H9 (cell line): ENCODE data around the gene DLGAP4. TPM values are rescaled to one million over a fixed set of nuclear protein-coding genes. Genes with fewer than 3 reads are reported as not detected.

ENCODE experiments used
- DNase-seq: peaks from one replicate; pipeline ENCODE4 v3.0.0-alpha.2; 2017
- H2AFZ ChIP-seq: one replicate; pipeline ENCODE4 v1.6.1; 2013; ENCODE audit warnings: mild to moderate bottlenecking, low read length, control low read depth, moderate library complexity
- H2AK5ac ChIP-seq: 2 replicates; pipeline ENCODE4 v1.6.1; 2013; ENCODE audit warnings: low read length, control low read depth, mixed read lengths; ENCODE audit not compliant: insufficient read length
- H2BK120ac ChIP-seq: one replicate; pipeline ENCODE4 v1.6.1; 2013; ENCODE audit warnings: low read depth, mild to moderate bottlenecking, low read length, control low read depth, inconsistent platforms; ENCODE audit not compliant: poor library complexity, severe bottlenecking
- H2BK12ac ChIP-seq: 2 replicates; pipeline ENCODE4 v1.6.1; 2013; ENCODE audit warnings: low read length, control low read depth, mixed read lengths, low read depth; ENCODE audit not compliant: insufficient read length
- H2BK15ac ChIP-seq: 2 replicates; pipeline ENCODE4 v1.6.1; 2013; ENCODE audit warnings: low read depth, low read length, control low read depth
- H2BK20ac ChIP-seq: one replicate; pipeline ENCODE4 v1.6.1; 2013; ENCODE audit warnings: low read depth, mild to moderate bottlenecking, low read length, control low read depth, inconsistent platforms; ENCODE audit not compliant: poor library complexity, severe bottlenecking
- H2BK5ac ChIP-seq: 2 replicates; pipeline ENCODE4 v1.6.1; 2013; ENCODE audit warnings: low read length, control low read depth, mixed read lengths; ENCODE audit not compliant: insufficient read length
- H3K14ac ChIP-seq: 2 replicates; pipeline ENCODE4 v1.6.1; 2013; ENCODE audit warnings: low read length, control low read depth; ENCODE audit not compliant: insufficient read depth
- H3K18ac ChIP-seq: 2 replicates; pipeline ENCODE4 v1.6.1; 2013; ENCODE audit warnings: low read depth, mild to moderate bottlenecking, mixed read lengths, low read length, control low read depth; ENCODE audit not compliant: insufficient read length
- H3K23ac ChIP-seq: 2 replicates; pipeline ENCODE4 v1.6.1; 2013; ENCODE audit warnings: low read length, control low read depth, mixed read lengths, low read depth; ENCODE audit not compliant: insufficient read length
- H3K23me2 ChIP-seq: 2 replicates; pipeline ENCODE4 v1.6.1; 2013; ENCODE audit warnings: low read depth, mild to moderate bottlenecking, mixed read lengths, low read length, control low read depth; ENCODE audit not compliant: insufficient read length, poor library complexity, severe bottlenecking
- H3K27ac ChIP-seq: 2 replicates; pipeline ENCODE4 v1.5.1; 2013; ENCODE audit warnings: low read length, control low read depth, mixed read lengths, low read depth; ENCODE audit not compliant: insufficient read length
- H3K27me3 ChIP-seq: 2 replicates; pipeline ENCODE4 v1.6.1; 2013; ENCODE audit warnings: low read length, control low read depth, inconsistent platforms; ENCODE audit not compliant: insufficient read depth
- H3K4ac ChIP-seq: 2 replicates; pipeline ENCODE4 v1.6.1; 2013; ENCODE audit warnings: low read depth, mild to moderate bottlenecking, control low read depth, inconsistent platforms, low read length, moderate library complexity
- H3K4me1 ChIP-seq: 2 replicates; pipeline ENCODE4 v1.6.1; 2013; ENCODE audit warnings: low read length, control low read depth, inconsistent platforms; ENCODE audit not compliant: insufficient read depth
- H3K4me2 ChIP-seq: 2 replicates; pipeline ENCODE4 v1.6.1; 2013; ENCODE audit warnings: low read length, control low read depth, mixed read lengths; ENCODE audit not compliant: insufficient read length, insufficient read depth
- H3K56ac ChIP-seq: 2 replicates; pipeline ENCODE4 v1.6.1; 2013; ENCODE audit warnings: low read depth, mild to moderate bottlenecking, mixed read lengths, low read length, control low read depth; ENCODE audit not compliant: insufficient read length
- H3K79me1 ChIP-seq: 2 replicates; pipeline ENCODE4 v1.6.1; 2013; ENCODE audit warnings: low read depth, mild to moderate bottlenecking, moderate library complexity, low read length, control low read depth, inconsistent platforms; ENCODE audit not compliant: insufficient read depth, poor library complexity, severe bottlenecking
- H3K79me2 ChIP-seq: 2 replicates; pipeline ENCODE4 v1.6.1; 2013; ENCODE audit warnings: low read length, control low read depth, inconsistent platforms; ENCODE audit not compliant: insufficient read depth
- H3K9ac ChIP-seq: 2 replicates; pipeline ENCODE4 v1.6.1; 2013; ENCODE audit warnings: low read length, control low read depth, mixed read lengths; ENCODE audit not compliant: insufficient read length; ENCODE audit errors: extremely low read depth
- H3K9me3 ChIP-seq: one replicate; pipeline ENCODE4 v1.6.1; 2013; ENCODE audit warnings: low read depth, low read length, inconsistent platforms; ENCODE audit not compliant: control insufficient read depth
- H3T11ph ChIP-seq: one replicate; pipeline ENCODE4 v1.6.1; 2013; ENCODE audit warnings: mild to moderate bottlenecking, low read length, control low read depth, inconsistent platforms
- H4K20me1 ChIP-seq: one replicate; pipeline ENCODE4 v1.6.1; 2013; ENCODE audit not compliant: control insufficient read depth, insufficient read length, insufficient read depth
- H4K5ac ChIP-seq: 2 replicates; pipeline ENCODE4 v1.6.1; 2013; ENCODE audit warnings: low read depth, mild to moderate bottlenecking, mixed read lengths, low read length, control low read depth; ENCODE audit not compliant: insufficient read length
- H4K8ac ChIP-seq: replicated peaks from 2 replicates; pipeline ENCODE4 v1.6.1; 2013; ENCODE audit warnings: low read length, control low read depth, mixed read lengths, low read depth; ENCODE audit not compliant: insufficient read length
- H4K91ac ChIP-seq: 2 replicates; pipeline ENCODE4 v1.6.1; 2013; ENCODE audit warnings: low read depth, mild to moderate bottlenecking, moderate library complexity, mixed read lengths, low read length, control low read depth; ENCODE audit not compliant: insufficient read length
- H3K27ac Mint-ChIP-seq, 3 experiments: 2 replicates in 2 of 3; 3 replicates in 1 of 3; pipeline ENCODE4 v1.8.0; 2020 to 2021; ENCODE audit warnings: mixed read lengths in 3 of 3, mild to moderate bottlenecking in 1 of 3, moderate library complexity in 1 of 3
- H3K27me3 Mint-ChIP-seq: 2 replicates; pipeline ENCODE4 v1.8.0; 2021; ENCODE audit warnings: low read depth, mild to moderate bottlenecking, moderate library complexity, mixed read lengths
- H3K36me3 Mint-ChIP-seq, 3 experiments: 2 replicates in 2 of 3; 3 replicates in 1 of 3; pipeline ENCODE4 v1.8.0; 2020 to 2021; ENCODE audit warnings: low read depth in 3 of 3, mixed read lengths in 3 of 3; ENCODE audit not compliant: insufficient read depth in 1 of 3
- H3K4me1 Mint-ChIP-seq, 2 experiments: 2 replicates each; pipeline ENCODE4 v1.8.0; 2020; ENCODE audit warnings: mixed read lengths in 2 of 2
- H3K4me3 Mint-ChIP-seq, 2 experiments: 2 replicates in 1 of 2; 3 replicates in 1 of 2; pipeline ENCODE4 v1.8.0; 2020 to 2021; ENCODE audit warnings: mild to moderate bottlenecking in 2 of 2, mixed read lengths in 2 of 2, moderate library complexity in 1 of 2
- H3K9me3 Mint-ChIP-seq, 2 experiments: 2 replicates in 1 of 2; 3 replicates in 1 of 2; pipeline ENCODE4 v1.8.0; 2020; ENCODE audit warnings: mild to moderate bottlenecking in 2 of 2, mixed read lengths in 2 of 2, moderate library complexity in 1 of 2
- CTCF ChIP-seq: fragments of 200-600 bp; sonication (generic); conservative IDR thresholded peaks from 3 replicates; pipeline ENCODE4 v1.8.0; 2021; ENCODE audit warnings: antibody characterized with exemption, mild to moderate bottlenecking
- WGBS: extraction: QIAGEN DNeasy Blood & Tissue Kit; methylation state at CpG from one replicate; pipeline ENCODE4 v1.1.7; 2013; ENCODE audit warnings: missing lambda C conversion rate, low lambda C conversion rate, mixed read lengths; ENCODE audit not compliant: insufficient read length; ENCODE audit errors: extremely low coverage; 5-methylcytosine and 5-hydroxymethylcytosine counted together
- total RNA-seq: library from RNA; stranded (reverse); gene quantifications from 2 replicates; pipeline ENCODE4 v1.2.1, GENCODE V29; 2021

DLGAP4 gene
- total RNA-seq, 1 experiment from 2014 or later: 48.0 TPM

GRCh38 chr20:36366623-36367369 is 60.7 kb downstream of the DLGAP4 start:
- Histone ChIP-seq H3K4ac (no peak overlapping the region), H3K18ac (no peak overlapping the region)
- H3K27me3 Mint-ChIP-seq: peaks cover 1% of the 10 kb centered on the region

More at GRCh38 chr20:36366623-36367369, 60.7 kb downstream of the DLGAP4 start:
- Histone ChIP-seq H3K56ac (no peak overlapping the region), H3K14ac (no peak overlapping the region), H4K20me1 (no peaks in the 10 kb centered on the region), H3T11ph (no peak overlapping the region), H2AFZ (no peak overlapping the region), H2BK20ac (no peak overlapping the region), H4K91ac (no peak overlapping the region), H3K23me2 (no peaks in the 10 kb centered on the region), H2BK5ac (no peak overlapping the region), H3K27ac (no peak overlapping the region), H3K9ac (no peak overlapping the region), H3K79me1 (no peaks in the 10 kb centered on the region), H4K5ac (no peak overlapping the region), H4K8ac (no peak overlapping the region), H3K27me3 (no peaks in the 10 kb centered on the region), H2BK12ac (no peak overlapping the region), H2BK120ac (no peak overlapping the region), H3K79me2 (no peaks in the 10 kb centered on the region), H2BK15ac (no peak overlapping the region), H3K9me3 (no peaks in the 10 kb centered on the region), H3K23ac (no peak overlapping the region), H3K4me2 (no peak overlapping the region), H3K4me1 (0 out of 2 replicates have a peak, but pooled peaks cover 4% of the 10 kb centered on the region), H2AK5ac (no peak overlapping the region)
- no peak for DNase-seq
- Mint-ChIP-seq H3K27ac (peak overlapping the region in 1 of 3 experiments; percentile 27; a peak in 1 of 7 replicates), H3K9me3 (no peaks in the 10 kb centered on the region), H3K4me1 (peaks cover 14 to 16% of the 10 kb centered on the region in 2 experiments), H3K36me3 (no peaks in the 10 kb centered on the region), H3K4me3 (no peak overlapping the region)
- WGBS: no CpG with 5 or more reads among the region's 16 CpGs
- no peak for TF ChIP-seq CTCF
